NCI-H2227 treated with DMSO at 0.1 percent for 48 hours (cell line): ENCODE measurements around the gene HOTAIR.

Experiments used
- DNase-seq: peaks from one replicate; lab custom pipeline; 2025; lab: John Stamatoyannopoulos, UW

The HOTAIR gene

DNA sequence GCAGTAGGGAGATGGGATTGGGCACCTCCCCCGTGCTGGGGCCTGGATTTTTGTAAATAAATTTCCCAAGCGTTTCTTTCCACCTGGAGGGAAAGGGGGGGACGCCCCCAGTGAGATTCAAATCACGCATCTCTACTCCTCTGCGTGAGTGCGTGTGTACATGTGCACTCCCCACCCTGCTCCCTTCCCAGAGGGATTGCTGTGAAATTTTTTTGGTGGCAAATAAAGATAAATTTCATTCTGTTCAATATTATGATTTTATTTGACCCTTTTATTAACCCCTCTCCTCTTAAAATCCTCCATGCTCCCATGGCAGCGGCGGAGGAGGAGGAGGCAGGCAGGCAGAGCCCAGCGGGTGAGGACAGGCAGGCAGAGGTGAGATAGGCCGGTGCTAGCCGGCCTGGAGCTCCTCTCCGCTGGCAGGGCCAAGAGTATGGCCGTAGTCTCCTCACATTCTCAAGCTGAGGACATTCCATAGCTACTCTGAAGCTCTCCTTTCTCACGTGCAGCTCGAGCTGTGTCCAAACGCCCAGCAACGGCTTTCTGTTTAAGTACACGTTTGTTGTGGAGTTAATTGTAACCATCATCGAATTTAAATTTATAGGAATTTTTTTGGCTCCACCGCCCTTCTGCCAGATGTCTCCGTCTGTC is 1.5 kb upstream of the HOTAIR start:
- DNase-seq = no peak

DNA sequence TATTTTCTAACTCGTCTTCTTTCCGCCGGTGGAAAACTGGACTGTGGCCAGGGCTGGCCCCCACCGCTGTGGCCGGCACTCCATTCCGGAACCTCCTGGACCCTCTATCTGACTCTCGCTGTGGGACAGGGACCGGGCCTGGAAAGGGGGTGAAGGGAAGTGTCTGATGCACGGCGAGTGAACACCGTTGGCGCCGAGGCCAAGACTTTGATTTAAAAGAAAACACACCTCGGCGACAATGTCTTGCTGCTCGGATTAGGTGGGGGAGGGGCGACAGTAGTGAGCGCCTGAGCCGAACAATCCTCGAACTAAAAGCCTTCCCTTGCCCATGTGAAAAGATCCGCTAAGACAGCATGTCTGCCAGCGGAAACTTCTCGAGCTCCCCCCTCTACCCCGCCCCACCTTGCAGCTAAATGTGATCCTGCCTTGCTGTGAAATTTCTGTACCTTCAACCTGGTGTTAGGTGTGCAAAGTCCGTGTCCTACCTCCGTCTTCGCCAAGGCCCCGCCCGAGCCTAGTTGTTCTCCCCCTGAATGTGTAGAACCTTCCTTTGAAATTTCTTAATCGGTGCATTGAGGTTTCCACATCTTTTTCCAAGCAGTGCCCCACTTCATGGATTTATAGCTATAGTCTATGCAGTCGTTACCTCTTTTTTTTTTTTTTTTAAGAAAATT is 862 bp upstream of the HOTAIR start:
- no peak for DNase-seq

DNA sequence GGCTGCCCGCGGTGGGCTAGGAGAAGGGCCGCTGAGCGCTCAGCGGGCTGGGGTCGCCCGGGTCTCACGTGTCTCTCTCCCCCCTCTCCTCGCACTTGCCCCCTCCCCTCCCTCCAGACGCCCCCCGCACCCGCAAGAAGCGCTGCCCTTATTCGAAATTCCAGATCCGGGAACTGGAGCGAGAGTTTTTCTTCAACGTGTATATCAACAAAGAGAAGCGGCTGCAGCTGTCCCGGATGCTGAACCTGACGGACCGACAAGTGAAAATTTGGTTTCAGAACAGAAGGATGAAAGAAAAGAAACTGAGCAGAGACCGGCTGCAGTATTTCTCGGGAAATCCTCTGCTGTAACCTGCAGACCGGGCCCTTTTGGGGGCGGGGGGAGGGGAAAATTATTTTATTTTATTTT is 314 bp upstream of the HOTAIR start:
- DNase-seq = no peak

DNA sequence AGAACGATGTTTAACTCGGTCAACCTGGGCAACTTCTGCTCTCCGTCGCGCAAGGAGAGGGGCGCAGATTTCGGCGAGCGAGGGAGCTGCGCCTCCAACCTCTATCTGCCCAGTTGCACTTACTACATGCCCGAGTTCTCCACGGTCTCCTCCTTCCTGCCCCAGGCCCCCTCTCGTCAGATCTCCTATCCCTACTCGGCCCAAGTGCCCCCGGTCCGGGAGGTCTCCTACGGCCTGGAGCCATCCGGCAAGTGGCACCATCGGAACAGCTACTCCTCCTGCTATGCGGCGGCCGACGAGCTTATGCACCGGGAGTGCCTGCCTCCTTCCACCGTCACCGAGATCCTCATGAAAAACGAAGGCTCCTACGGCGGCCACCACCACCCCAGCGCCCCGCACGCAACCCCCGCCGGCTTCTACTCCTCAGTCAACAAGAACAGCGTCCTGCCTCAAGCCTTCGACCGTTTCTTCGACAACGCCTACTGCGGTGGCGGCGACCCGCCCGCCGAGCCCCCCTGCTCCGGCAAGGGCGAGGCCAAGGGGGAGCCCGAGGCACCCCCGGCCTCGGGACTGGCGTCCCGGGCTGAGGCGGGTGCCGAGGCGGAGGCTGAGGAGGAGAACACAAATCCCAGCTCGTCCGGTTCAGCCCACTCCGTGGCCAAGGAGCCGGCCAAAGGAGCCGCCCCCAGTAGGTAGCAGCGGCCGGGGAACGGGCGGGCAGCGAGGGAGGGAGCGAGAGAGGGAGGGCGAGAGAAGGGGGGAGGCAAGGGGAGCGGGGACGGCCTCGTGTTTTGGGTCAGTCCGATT is 1.3 kb downstream of the HOTAIR start:
- DNase-seq = no peak

DNA sequence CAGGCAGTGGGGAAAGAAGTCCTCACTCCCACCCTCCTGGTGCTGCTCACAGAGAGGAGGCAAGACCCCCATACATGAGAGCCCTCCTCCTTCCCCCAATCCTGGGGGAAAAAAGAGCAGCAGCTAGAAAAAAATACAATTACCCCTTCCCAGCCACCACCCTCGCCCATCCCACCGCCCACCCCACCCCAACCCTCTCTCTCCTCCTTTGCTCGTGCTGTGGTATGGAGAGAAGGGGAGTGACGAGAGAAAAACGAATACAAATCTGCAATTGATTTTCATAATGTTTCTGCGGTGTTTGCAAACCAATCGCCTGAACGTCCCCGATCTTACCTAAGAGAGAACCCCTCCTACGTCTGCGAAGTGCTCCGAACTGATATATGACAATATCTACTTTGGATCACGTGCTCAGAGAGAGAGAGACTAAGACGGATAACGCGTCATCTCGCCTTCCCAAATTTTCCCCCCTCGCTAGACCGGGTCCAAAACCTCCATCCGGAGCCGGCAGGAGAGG is 2.0 kb downstream of the HOTAIR start, which contains the start of gene HOXC11:
TSS of gene HOXC11 (plus strand) at position 405 of the 514 bp plus-strand sequence. CDS start 116 bp downstream, outside the sequence.
- no peak for DNase-seq

DNA sequence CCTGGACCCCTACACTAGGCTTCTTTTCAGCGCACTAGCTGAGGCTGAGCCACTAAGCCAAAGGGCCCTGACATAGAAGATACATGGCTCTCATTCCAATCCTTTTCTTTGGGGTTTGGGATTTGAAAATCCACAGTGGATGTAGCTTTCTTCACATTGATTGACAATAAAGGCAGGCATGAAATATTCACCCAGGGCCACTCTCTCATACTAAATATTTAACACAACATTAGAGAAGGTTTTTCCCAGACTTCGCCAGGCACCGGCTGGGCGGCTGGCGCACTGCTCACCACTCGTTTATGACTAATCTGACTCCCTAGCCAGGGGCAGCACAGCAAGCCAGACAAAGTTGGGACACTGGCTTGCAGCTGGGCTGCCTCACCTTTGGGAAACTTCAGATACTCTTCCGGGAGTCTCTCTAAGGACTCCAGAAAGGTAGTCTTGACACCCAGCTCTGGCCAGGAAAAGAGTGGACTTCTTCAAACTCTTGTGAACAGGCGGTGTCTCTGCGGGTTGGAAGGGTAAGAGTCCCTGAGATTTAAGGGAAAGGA is 2.5 kb downstream of the HOTAIR start:
- no peak for DNase-seq

DNA sequence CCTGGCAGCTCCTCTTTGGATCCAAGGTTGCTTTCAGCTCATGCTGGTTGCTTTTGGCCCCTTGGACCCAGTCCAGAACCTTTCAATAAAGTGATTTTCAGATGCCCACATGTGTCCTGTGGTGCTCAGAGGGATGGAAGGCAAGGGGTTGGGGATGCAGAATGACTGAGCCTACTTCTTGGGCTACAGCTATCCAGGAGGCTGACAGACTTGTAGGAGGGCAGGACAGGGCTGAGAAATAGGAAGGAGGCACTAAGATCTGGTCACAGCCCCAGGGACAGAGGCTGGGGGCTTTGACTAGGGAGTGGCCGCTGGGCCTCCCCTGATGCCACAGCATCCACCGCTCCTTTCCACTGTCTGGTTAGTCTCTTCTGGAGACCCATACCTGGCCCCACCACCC is 3.1 kb downstream of the HOTAIR start:
- DNase-seq = no peak

DNA sequence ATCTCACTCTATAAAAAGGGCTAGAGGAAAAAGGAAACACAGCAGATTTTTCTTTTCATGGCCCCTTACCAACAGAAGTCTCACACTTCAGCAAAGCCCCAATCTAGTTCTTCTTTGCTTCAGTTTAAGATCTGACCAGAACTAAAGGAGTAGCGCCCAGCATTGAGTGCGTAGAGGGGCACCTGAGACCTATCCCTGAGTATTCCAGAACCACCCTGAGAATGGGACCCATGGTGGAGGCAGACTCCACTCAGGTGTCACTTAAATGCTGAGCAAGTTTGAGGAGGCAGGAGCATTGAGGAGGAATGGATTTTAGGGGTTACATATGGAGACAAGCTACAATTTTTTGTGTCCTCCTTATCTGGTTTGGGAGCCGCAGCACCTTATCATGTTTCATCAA is 3.6 kb downstream of the HOTAIR start:
- DNase-seq = no peak

DNA sequence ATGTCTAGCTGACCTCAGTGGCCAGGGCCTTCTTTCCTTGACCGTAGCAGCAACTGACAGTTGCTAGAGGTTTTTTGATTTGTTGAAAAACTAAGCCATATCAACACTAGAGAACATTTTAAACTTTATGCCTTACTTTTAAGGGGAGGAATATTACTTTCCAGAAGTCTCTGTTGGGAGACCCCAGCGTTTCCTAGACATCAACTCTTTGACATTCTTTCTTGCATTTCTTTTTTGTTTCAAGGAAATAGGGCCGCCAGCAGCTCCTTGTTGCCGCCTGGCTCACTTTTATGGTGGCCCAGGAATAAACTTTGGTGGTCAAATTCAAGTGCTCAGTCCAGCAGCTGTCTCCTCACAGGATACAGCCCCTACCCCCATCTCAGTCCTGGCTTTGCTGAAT is 4.3 kb downstream of the HOTAIR start:
- no peak for DNase-seq

DNA sequence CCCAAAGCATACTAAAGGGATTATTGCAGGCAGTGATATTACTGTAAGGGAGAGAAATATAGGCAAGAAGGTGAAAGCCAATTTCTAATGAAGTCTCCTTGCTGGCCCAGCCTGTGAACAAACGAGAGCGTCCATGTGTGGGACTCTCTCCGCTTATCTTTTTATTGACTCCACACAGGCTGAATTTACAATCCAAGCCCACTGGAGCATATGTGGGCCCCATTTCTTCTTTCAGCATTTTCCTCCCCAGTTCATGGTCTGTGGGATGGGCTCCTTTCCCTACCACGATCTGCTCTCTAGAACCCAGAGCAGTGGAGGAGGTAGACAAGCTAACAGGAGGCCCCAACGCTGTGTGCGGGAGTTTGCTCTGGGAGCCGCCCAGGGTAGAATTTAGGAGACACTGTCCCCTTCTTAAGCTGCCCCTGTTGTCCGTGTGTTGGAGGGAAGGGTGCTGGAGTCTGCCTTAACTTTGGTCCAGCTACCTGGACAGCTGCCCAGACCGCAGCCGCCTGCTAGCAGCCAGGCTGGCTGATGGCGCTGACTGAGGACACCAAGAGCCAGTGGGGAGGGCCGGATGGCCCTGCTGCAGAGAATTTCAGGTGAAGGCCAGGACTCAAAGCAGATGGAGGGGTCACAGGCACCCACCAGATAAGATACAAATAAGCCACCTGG is 5.0 kb downstream of the HOTAIR start:
- DNase-seq = no peak

DNA sequence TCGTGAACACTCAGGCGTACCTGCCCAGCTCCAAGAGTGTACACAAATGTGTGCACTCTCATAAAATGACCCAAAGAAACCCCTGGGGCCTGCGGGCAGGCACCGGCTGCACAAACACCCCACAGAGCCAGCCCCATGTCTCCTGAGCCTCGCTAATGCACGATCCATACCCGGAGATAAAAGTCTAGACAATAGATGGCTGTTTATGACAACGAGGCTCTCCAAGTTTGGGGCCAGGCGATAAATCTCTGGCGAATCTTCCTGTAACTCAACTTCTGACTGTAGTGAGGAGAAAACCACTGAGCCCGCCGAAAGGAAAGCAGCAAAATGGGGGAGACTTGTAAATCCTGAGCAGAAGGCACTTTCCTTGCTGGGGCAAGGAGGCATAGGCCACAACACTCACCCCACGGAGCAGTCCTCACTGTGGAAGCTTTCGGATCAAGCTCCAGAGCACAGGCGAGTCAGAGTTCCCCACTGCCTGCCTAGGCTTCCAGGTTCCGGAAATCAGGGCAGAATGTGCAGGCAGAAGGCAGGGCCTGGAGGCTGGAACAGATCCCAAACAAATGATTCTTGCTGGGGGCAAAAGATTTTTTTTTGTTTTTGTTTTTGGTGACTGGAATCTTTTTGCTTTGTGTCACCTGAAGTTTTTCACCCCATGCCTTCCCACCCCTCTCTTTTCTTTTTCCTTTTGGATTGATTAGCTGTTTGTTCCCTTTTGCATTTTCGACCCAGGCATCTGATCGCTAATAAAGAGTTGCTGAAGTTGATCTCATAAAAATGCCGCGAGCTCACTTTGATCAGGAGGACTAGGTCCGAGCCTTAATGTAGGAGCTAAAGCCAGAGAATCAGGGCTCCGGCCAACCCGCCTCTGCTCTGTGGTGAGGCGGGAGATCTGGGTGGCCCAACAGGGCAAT is 6.3 kb downstream of the HOTAIR start:
- DNase-seq = no peak

DNA sequence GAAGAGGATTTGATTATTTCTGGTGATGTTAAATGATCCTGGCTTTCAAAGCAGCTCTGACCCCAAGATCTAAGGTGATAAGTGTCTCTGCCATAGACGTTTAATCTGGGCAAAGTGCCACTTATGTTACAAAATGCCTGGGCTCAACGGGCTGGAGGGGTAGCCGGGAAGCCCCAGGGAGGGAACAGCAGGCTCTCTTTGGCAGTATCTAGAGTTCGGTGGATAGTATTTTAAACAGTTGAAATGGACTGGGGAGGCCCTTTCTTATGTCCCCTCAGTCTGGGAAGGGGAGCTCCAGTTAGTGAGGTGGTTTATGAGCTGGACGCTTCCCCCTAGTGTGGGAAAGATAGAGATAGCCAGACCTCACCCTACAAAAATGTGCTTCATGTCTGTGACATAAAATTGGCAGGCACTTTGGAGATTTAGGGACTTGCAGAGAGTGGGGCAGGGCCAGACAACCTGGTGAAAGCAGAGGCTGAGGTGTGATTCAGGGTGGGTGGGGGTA is 7.3 kb downstream of the HOTAIR start:
- DNase-seq = no peak

DNA sequence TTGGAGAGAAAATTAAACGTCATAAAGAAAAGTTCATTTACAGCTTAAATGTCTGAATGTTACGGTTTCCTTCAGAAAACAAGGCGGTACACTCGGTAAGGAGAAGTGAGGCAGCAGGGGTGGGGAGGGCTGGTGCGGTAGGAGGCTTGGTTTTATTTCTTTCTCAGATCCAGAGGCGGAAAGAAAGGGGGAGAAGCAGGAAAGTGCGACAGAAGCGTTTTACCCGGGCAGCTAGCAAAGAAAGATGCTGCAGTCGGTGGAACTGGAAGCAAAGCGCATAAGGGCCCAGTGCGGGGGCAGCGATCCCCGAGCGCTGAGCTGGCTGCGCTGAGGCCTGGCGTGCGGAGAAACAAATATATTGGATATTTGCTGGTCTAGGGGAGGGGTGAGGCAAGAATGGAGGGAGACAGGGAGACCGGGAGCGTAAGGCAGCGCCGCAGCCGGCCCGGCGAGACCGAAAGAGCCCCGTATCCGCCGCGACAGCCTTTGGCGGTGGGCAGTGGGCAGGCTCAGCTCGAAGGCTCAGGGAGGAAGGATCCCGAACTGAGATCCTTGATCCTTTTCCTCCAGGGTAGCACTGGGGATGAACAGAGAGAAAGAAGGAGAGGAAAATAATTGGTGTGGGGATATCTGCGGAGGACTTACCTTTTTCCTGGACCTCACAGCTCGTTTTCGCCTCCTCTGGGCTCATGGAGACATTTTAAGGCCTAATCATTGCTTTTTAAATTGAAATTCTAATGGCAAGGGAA is 8.2 kb downstream of the HOTAIR start:
- DNase-seq = no peak

DNA sequence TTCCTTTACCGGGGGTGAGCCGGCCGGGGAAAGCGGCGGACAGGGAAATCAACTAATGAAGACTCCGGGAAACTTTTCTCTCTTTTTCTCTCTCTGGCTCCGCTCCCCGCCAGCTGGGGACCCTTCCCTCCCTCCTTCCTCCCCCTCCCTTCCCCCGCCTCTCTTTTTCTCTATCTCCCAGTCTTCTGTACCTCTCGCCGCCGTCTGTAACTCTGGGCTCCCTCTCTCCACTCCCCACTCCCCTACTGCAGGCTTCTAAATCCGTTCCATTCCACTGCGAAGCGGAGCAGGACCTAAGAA is 8.7 kb downstream of the HOTAIR start:
- no peak for DNase-seq

DNA sequence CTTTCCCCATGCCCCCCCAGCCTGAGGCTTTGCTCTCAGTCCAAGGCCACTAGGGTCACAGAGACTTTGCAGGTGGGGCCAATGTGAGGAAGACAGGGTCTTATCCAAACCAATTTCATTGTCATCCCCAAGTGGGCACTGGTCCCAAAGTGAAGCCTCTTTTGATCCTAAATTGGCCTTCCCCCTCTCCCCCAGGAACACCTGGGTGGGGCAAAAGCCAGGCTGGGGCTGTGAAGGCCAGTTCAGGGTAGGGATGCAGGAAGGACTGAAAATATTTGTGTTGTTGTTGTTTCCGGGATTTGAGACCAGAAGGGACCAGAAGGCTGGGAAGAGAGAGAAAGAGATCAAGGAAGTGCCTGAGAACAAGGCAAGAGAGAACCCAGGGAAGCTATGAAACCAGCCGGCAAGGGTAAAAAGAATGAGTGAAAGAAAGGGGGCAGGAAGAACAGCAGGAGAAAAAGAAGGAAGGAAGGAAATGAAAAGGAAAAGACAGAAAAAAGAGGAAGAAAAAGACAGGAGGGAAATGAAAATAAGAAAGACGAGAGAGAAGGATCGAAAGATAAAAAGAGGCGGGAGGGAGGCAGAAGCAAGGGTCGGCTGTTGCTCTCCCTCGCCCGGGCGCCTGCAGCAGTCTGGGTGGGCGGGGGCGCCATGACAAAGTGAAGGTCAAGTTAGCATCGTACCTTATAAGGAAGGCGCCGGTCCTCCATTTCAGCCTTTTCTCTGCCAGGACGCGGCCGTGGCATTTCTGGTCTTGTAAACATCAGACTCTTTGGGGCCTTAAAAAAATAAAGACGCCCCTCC is 9.3 kb downstream of the HOTAIR start:
- DNase-seq = no peak

DNA sequence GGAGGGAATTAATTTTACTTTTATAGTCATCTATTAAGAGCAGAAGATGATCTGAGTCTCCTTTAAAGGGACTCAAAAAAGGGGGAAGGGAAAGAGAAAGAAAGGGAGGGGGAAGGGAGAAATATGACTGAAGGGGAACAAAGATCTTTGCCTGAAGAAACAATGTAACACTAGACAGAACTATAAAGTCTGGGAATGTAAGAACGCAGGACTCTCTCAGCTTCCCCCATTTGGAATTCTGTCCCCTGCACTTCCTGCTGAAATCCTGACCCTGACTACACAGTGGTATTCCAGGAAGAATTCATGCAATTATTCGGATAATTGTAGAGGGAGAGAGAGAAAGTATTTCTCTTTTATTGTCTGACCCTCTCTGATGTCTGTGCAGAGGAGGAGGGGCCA is 10.4 kb downstream of the HOTAIR start:
- no peak for DNase-seq

DNA sequence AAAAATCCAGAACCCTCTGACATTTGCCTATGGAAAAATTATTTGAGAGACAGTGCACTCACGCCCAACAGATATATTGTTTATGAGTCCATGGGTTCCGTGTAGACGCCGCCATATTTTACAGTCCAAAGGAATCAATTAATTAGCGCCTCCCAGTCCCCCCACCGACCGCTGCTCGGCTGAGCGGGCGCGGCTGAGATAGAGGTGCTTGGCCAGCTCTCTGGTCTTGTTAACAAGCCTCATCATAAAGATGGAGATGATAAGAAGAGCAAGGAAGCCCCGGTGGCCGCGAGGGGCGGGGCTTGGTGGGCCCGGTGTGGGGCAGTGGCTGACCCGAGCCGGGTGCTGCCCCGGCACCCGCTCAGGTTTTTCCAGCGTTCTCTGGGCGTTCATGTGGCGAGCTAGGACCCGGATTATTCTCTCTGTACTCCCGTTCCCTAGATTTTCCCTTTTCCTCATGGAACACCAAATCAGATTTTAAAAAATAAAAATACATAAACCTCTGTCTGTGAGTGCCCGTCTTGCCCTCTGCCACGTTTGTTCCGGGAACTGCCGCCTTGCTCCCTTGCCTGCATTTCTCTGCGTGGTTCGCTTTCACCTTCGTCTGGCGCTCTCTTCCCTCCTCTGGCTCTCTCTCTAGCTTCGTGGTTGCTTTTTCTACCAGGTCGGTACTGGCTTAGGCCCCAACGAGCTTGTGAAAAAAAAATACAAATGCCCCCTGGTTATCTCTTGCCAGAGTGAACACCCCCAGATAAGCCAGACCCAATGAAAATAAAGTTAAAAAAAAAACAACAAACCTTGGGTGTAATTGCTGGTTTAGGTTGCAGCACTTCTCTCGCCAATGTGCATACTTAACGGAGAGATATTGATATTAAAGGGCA is 11.1 kb downstream of the HOTAIR start:
- DNase-seq = no peak

DNA sequence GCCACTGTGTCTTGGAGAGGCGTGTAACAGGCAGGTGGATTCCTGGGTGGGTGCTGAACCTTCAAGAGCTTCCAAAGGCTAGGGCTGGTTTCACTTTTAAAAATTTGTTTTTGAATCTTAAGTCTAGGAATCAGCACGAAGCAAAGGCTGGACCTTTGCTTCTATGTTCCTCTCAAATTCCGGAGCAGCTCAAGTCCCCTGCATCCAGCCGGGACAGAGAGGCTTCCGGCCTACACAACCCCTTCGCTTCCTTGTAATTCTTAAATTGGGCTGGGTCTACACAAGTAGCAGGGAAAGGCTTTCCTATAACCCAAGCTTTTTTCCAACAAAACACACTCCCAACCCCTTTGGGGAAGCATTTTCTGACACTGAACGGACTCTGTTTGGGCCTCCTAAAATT is 11.7 kb downstream of the HOTAIR start:
- no peak for DNase-seq
